CD4-positive, alpha-beta T cell treated with Interleukin-12 subunit alpha and Interleukin-12 subunit beta, for 1 hour (primary cell): Measurements from ENCODE around the gene TRAF6.

Source experiments
- DNase-seq: peaks from one replicate; pipeline ENCODE4 v3.0.0-alpha.2; 2020

Gene TRAF6

DNA sequence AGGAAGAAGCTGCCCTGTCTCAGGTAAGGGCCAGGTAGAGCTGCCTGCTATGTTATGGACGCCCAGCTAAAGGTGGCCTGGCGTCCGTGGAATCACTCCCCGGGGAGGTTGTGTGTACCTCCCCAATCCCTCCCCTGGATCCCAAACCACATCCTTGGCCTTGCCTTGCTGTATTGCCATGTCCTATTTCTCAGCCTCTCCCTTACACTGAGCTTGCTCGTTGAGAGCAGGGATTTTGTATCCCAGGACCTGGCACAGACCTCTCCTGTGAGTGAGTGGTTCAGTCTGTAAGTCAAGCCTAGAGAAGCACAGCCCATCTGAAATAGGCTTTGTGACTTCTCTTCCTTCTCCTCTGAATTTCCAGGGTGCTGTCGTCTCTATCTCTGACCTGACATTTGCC, 53.9 kb downstream of the TRAF6 start:
- no peak for DNase-seq

DNA sequence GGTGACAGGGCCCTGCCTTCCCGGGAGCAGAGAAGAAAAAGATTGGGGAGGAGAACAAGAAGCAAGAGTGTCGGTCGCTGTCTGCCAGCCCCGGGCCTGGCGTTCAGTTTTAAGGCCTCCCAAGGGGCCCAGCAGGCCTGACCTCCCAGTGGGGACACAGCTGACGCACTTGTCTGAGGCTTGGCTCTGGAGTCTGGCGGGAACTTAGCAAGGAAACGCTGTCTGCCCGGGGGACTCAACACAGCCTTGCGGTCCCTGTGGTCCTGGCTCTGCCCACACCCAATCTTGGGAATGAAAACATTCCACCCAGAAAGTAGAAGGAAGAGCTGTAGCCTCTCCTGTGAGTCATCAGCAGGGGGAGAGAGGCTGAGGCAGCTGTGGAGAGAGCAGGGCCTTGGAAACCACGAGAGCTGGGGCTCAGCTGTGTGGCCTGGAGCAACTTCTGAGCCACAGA, 54.4 kb downstream of the TRAF6 start:
- DNase-seq = no peak

DNA sequence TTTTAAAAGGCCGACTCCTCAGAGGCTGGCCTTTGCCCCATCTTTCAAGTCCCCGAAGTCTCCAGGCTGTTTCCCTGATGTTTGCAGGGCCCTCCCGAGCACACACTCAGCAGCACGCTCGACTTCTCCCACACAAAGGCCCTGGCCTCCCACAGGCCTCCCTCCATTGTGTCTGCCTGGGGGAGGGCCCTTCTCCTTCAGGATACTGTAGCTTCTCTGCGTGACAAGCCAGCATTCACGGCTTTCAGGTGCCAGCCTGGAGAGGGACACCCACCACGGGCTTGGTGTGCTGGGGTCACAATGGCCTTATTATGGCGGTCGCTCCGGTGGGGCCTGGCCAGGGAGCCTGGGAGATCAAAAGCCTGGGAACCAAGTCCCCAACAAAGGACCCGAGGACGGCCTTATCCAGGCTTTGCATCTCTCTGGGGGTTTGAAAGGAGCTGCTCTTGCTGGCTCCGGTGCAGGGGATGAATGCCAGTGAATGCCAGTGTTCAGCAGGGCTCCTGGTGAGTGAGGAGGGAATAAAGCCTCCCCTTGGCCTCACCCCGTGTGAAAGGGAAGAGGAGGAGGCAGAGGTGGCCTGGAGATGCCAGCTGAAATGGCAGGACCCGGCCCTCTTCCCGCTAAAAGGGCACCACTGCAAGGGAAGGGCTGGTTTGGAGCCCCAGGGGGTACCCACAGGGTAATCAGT, 55.0 kb downstream of the TRAF6 start:
- DNase-seq = no peak

DNA sequence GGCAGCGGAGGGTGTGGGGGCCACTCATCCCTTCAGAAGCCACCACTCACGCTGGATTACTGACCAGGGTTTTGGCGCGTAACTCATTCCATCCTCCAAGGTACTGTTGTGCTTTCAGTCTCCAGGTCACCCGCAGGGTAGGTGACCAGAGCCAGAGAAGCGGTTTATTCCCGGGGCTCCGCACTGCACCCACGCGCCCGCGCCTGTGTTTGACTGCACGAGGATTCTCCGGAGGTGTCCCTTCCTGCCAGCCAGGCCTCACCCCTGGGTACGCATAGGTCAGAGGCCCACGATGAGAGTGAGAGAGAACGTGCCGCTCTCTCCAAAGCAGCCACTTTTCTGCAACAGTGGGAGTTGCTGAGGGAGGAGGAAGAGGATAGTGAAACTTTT, 55.5 kb downstream of the TRAF6 start:
- no peak for DNase-seq

DNA sequence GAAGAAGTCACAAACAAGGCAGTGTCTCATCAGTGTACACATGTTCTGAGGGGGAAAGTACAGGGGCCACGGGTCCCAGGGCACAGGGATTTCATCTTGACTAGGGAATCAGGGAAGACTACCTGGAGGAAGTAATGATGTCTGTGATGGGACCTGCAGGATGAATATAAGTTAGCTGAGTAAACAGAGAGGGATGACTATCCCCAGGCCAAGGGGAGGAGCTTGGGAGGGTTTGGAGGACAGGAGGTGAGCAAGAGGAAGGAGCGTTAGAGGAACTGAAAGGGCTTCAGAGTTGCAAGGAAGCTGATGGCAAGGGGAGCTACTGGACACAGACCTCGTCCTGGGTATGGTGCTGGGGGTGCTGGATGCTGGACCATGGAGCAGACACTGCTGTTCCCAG, 56.4 kb downstream of the TRAF6 start:
- DNase-seq = no peak

DNA sequence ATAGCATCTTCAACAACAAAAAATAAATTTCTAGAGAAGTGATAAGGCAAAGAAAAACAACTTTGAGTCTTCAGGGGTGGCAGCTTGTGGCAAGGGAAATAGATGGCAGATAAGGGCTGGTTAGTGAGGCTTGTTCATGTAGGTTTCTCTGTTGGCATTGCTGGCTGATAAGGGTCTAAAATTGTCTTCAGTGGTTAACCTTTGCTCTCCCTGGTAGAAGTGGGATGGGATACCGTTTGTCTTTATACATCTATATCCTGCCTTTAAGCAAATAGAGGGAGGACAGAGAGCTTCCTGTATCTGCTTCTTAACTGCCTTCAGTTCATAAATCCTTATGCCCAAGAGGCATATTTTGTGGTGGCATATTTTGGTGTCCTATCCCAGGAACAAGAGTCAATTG, 57.1 kb downstream of the TRAF6 start:
- DNase-seq = peak; percentile 23

DNA sequence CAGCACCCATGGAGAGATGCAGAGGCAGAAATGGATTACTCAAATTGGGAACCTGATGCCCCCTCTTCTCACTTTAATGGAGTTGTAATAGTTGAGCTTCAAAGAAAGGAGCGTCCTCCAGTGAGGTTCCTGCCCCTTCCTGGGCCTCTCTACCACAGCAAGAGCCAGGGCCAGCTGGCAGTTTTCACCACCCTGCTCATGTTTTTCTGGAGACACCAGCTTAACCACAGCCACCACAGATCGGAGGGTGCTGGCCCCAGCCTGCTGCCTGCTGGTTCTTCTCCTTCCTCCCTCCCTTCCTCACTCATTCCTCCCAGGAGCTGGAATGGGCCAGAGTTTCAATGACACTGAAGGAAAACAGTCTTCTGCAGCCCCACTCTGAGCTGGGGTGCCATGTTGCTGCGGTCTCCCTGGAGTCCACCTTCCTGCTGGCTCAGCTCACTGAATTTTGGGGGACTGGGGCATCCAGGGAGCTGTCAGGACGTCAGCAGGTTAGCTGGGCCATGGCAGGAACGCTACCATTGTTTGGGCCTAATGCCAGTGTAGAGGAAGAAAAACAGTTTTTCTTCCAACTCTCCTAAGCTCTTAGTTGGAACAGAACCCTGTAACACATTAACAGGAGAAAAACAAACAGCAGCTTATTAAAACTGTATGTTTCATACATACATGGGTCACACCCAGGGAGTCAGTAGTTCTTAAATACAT, 57.7 kb downstream of the TRAF6 start:
- DNase-seq = peak; percentile 39

DNA sequence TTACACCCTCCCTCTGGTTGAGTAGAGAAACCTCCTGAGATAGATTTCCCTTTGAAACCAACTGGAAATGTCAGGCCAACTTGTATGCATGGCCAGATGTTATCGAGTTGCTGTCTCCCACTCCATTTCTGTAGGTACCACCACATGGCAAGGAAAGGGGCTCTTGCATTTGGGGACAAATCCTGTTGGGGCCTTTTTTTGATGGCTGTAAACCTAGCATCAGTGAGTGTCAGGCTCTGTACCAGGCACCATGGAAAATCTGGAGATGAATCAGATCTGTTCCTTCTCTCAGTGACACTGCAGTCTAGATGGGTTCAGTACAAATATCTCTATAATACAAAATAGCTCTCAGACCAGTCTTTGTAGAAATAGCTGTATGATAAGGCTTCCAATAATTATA, 58.4 kb downstream of the TRAF6 start:
- DNase-seq = no peak

DNA sequence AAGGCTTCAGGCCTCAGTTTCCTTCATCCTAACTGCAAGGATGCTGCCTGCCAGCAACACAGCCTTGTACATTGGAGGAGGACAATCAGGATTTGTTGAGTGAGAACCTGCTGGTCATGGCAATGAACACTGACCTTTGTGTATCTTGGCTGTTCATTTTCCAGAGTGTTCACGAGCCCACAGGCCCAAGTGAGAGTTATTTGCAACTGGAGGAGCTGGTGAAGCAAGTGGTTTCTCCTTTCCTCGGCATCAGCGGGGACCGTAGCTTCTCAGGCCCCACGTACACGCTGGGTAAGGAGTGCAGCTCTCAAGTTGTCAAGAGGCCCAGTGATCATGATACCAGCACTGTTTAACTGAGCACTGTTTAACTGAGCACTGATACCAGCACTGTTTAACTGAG, 59.0 kb downstream of the TRAF6 start:
- DNase-seq = no peak

DNA sequence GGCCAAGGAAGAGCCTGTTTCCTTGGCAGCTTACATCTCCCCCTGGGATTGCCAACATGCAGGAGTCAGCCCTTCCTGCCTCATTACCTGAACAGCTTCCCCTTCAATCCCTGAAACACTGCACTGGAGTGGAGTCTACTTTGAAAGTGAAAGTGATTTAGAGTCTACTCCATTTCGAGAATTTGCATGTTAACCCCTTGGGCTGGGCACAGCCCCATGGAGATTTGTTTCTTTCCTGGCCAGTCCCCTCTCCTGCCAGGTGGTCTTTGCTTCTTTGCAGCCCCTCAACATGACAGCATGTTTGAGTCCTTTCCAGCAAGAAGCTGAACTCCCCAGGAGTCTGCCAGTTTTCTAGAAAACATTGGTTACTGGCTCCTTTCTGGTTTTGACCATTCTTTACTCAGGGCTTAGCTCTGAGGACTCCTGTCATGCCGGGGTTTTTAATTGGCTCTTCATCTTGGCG, 59.9 kb downstream of the TRAF6 start:
- no peak for DNase-seq

DNA sequence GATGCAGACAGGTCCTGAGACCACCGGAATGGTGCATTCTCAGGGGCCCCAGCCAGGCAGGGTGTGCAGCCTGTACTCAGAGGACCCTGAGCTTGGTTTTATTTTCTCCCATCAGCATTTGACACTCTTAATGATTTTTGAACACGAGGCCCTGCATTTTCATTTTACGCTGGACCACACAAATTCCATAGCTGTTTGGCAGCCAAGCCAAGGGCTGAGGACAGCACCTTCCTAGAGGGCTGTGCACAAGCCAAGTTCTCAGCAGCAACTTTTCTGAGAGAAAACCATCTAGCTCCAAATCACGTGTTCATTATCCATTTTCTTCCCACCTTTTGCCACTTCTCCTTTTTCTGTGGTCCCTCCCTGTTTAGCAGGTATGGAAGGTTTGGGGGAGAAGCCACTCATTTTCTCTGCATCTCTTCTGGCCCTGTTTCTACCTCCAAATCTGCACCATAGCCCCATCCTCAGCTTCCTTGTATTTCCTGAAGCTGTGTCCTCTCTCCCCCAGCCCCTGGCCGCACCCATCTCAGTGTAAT, 60.4 kb downstream of the TRAF6 start:
- DNase-seq = no peak

DNA sequence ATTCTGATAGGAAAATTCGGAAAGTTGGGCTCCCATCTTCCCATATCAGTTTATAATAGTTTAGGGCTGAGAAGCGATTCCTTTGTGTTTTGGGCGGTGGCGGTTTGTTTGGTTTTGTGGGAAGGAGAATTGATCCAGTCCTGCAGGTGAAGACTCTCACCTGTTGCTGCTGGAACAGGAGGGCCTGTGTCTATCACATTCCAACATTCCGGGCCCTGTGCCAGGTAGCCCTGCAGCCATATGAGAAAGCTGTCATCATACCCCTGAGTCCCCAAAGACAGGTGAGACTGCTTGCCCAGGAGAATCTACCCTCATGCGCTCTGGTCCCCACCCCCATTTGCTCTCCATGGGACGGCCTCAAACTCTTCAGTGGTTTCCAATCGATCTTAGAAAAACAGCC, 62.1 kb downstream of the TRAF6 start:
- no peak for DNase-seq

DNA sequence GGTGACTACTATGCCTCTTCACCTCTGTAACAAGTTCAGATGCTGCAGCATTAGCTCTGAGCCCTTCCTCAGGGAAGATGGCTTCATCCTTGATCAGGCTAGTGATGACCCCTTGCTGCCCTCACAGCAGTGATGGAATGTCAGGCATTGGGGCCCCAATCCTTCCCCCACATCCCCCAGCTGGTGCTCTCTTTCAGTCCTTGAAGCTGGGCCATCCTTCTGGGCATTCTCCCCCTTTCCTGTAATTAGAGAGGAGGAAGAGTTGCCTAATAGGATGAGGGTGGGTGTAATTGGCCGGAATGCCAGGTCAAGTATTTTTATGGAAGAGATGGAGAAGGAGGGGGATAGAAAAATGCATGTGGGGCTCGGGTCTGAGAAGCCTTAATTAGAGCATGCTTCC, 62.6 kb downstream of the TRAF6 start:
- no peak for DNase-seq

DNA sequence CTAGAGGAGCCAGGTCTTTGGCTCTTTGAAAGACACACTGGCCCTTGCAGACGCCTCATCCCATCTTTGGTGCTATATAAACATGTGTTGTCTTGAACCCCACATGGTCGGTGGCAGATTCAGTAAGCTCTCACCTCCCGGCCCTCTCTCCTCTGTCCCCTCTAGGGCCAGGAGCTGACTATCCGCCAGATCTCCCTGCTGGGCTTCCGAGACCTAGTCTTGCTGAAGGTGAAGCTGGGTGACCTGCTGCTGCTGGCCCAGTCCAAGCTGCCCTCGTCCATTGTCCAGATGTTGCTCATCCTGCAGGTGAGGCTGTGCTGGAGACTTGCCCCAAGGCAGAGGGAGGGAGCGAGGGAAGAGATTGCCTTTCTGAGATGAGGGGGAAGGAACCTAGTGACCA, 63.9 kb downstream of the TRAF6 start:
- DNase-seq = no peak

DNA sequence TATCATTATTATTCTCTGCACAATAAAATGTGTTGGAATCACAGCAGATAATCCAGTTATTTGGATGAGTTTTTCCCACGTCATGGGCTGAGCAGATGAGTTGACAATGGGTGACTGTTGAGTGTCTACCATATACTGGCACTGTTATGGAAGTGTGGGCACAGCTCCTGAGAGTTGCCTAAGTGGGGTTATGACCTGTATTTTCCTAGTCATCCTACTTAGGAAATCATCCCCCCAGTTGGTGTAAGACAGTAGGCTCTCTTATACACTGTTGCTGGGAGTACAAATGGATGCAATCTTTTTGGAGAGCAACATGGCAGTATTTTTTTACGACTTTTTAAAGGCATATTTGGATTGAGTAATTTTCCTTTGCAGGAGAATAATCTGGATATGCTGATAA, 66.4 kb downstream of the TRAF6 start:
- no peak for DNase-seq

DNA sequence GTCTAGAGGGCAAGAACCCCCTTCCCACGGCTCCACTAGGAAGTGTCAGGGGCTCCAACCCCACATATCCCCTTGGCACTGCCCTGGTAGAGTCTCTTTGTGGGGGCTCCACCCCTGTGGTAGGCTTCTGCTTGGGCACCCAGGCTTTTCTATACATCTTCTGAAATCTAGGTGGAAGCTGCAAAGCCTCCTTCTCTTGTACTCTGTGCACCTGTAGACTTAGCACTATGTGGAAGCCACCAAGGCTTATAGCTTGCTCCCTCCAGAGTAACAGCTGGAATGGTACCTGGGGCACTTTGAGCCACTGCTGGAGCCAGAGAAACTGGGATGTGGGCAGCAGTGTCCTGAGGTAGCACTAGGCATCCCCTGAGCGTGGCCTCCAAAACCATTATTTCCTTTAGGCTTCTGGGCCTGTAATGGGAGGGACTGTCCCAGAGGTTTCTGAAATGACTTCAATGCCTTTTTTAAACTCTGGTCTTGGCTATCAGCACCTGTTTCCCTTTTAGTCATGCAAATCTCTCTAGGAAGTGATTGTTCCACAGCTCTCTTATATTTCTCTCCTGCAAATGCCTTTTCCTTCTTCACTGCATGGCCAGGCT, 68.4 kb downstream of the TRAF6 start:
- DNase-seq = no peak

DNA sequence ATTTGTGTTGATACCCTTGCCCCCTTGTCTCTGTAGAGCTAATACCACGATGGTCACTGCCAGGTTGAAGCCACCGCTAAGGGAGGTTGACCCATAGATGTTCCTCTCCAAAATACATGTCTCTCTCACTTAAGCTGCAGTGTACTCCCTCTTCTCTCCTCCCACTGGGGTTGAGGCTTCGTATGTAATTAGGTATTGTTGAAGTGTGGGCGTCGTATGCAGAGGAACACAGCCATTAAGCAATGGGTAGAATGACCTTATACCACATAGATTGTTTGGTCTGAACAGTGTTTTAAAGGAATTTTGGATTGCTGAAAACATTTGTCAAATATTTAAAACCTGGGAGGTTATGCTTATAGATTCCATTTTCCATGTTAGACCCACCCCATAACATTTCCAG, 71.9 kb downstream of the TRAF6 start:
- no peak for DNase-seq

DNA sequence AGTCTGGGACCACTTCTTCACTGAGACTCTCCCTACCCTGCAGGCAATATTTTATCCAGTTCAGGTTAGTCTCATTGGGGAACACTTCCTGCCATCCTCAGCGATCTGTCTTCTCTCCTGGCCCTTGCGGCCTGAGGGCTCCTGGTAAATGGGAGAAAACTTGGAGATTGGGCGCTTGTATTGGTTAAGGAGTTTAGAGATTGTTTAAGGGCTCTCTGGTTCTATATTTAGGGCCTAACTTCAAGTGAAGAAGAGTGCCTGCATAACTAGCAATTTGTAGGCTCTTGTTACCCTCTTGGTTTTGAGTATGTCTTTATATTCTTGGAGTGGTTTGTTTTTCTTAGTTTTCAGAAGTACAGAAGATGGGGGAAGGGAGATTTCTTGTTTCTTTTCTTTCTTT, 72.7 kb downstream of the TRAF6 start:
- DNase-seq = no peak
